Measurements from ENCODE around the gene ALK. TPM values are rescaled to one million over a fixed set of nuclear protein-coding genes. Genes with fewer than 3 reads are reported as not detected.

Gene ALK
- total and polyA plus RNA-seq, 12 donors: 0.09 to 1.8 (median 0.53) TPM; not detected in 1

DNA sequence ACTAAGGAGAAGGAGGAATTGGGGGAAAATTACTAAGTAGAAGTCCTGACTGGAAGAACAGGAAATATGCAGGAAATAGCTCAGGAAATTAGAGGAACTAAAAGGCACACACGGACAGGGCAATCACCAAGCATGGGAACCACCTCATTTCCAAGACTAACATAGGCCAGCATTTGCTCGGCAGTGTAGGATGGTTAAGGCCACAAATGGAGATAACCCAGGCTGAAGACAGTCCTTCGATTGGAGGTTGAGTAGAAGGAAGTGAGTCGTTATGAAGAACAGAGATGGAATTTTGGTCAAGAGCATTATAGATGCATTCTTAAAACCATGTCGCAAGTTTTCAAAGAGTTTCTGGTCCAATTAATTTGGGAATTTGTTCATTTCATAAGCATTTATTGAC, 401.4 kb downstream of the ALK start:
- Histone ChIP-seq H3K9me3 (replicated peaks in 1 of 3) (no peaks in the 10 kb centered on the region), H3K36me3 (replicated peaks in 1 of 2) (no peaks in the 10 kb centered on the region), H3K27ac (no peak overlapping the region), H3K4me1 (replicated peaks in 1 of 2) (peaks cover 0 to 4% of the 10 kb centered on the region in 2 donors), H3K27me3 (no peaks in the 10 kb centered on the region), H3K4me3 (no peak overlapping the region)
- 78 to 83% (median 81%) methylated on average over 5 of the region's 5 CpGs for WGBS, 4 donors
- intact Hi-C loops (cut with DNase I): no loop called here
- no peak for TF ChIP-seq POLR2A (IDR thresholded peaks at IDR 0.05)
- TF ChIP-seq, protein P1, sequence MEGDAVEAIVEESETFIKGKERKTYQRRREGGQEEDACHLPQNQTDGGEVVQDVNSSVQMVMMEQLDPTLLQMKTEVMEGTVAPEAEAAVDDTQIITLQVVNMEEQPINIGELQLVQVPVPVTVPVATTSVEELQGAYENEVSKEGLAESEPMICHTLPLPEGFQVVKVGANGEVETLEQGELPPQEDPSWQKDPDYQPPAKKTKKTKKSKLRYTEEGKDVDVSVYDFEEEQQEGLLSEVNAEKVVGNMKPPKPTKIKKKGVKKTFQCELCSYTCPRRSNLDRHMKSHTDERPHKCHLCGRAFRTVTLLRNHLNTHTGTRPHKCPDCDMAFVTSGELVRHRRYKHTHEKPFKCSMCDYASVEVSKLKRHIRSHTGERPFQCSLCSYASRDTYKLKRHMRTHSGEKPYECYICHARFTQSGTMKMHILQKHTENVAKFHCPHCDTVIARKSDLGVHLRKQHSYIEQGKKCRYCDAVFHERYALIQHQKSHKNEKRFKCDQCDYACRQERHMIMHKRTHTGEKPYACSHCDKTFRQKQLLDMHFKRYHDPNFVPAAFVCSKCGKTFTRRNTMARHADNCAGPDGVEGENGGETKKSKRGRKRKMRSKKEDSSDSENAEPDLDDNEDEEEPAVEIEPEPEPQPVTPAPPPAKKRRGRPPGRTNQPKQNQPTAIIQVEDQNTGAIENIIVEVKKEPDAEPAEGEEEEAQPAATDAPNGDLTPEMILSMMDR (IDR thresholded peaks at IDR 0.05): no peak
- no peak for DNase-seq

DNA sequence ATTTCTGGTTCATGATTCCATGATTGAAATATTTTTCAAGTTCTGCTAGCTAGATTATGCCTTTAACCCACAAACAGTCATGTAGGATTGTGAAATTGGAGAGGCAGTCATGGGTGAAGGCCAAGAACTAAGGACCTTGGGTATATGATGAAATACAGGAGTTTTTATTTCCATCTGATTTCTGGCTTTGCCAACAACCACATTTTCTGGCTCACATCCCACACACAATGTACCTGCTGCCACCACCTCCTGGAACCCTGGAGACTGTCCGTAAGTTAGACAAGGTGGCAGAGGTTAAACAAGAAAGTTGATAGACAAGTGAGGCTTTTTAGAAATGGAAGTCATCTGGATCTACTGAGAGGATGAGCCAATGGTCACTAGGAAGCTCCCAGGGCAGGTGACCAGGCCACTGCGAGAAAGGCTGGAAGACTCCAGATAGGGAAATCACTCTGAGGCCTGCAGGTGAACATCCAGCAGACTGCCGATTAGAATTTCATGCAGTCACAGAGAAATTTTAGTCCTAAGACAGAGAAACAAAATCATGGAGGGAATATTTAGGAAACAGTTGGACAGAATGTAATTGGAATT, 402.0 kb downstream of the ALK start:
- Histone ChIP-seq H3K9me3 (replicated peaks in 1 of 3) (no peaks in the 10 kb centered on the region), H3K27me3 (no peaks in the 10 kb centered on the region), H3K4me3 (no peak overlapping the region), H3K36me3 (replicated peaks in 1 of 2) (no peaks in the 10 kb centered on the region), H3K27ac (no peak overlapping the region), H3K4me1 (replicated peaks in 1 of 2) (peaks cover 0 to 4% of the 10 kb centered on the region in 2 donors)
- 80 to 96% (median 86%) methylated on average over 3 of the region's 3 CpGs for WGBS, 4 donors
- no peak for TF ChIP-seq POLR2A (IDR thresholded peaks at IDR 0.05)
- TF ChIP-seq, protein P1 (IDR thresholded peaks at IDR 0.05): no peak
- intact Hi-C loops (cut with DNase I): no loop called here
- peak in 4 of 7 donors; percentile 34 to 52 (median 42) for DNase-seq

DNA sequence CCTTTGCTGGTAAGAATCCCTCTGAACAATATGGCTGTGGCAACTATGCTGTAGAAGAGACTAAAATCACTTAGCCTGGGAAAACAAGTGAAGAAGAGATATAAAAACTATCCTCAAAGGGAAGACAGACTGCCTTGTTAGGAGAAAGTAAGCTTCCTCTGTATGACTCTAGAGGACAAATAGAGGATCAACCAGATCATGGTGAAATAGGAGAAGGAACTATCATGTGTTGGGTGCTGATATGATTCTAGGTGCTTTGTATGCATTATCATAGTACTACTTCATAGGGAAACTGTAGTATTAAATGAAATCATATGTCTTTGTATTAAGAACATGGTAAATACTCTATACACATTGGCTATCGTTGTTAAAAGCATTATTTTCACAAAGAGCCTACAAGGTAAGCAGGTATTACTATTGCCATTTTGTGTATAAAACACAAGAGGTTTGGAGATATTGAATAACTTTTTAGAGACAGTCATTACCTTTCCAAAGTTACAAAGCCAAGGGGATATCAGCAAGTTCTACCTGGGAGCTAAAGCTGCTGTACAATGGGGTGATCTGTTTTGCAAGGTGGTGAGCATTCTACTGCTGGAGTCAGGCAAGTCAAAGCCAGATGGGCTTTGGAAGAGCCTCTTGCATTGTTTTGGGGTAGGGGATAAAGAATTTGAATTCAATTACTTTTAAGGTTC, 402.6 kb downstream of the ALK start:
- WGBS, 4 donors: 81 to 100% (median 88%) methylated on average over 1 of the region's 1 CpG
- H3K27me3 ChIP-seq: no peaks in the 10 kb centered on the region
- H3K36me3 ChIP-seq (replicated peaks in 1 of 2): no peaks in the 10 kb centered on the region
- DNase-seq: no peak
- H3K4me1 ChIP-seq (replicated peaks in 1 of 2): peaks cover 0 to 4% of the 10 kb centered on the region in 2 donors
- no peaks in the 10 kb centered on the region for H3K9me3 ChIP-seq (replicated peaks in 1 of 3)
- H3K27ac ChIP-seq: no peak overlapping the region
- intact Hi-C loops (cut with DNase I): no loop called here
- no peak overlapping the region for H3K4me3 ChIP-seq
- TF ChIP-seq, protein P1 (IDR thresholded peaks at IDR 0.05): no peak
- no peak for TF ChIP-seq POLR2A (IDR thresholded peaks at IDR 0.05)

DNA sequence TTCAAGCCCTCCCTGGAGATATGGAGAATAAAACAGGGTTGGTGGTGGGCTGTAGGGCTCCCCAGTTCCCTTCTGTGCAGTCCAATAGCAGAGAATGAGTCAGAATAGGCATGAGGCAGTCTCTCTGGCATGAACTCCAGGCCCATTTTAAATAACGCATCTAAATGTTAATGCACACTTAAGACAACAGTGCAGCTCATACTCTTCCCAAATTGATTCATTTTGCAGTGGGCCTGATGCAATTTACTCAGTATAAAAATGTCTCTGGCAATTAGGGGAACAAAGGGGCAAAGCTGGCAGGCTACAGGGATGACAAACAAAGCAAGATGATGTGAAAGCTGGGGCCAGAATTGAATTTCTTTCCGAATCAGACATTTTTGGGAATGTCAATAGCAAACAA, 403.4 kb downstream of the ALK start:
- Histone ChIP-seq H3K36me3 (replicated peaks in 1 of 2) (no peaks in the 10 kb centered on the region), H3K9me3 (replicated peaks in 1 of 3) (no peaks in the 10 kb centered on the region), H3K27me3 (no peaks in the 10 kb centered on the region), H3K4me3 (no peak overlapping the region), H3K4me1 (replicated peaks in 1 of 2) (peaks cover 0 to 4% of the 10 kb centered on the region in 2 donors), H3K27ac (no peak overlapping the region)
- DNase-seq: no peak
- intact Hi-C loops (cut with DNase I): no loop called here
- WGBS, 4 donors: 80 to 93% (median 88%) methylated on average over 2 of the region's 2 CpGs
- TF ChIP-seq, protein P1 (IDR thresholded peaks at IDR 0.05): no peak
- no peak for TF ChIP-seq POLR2A (IDR thresholded peaks at IDR 0.05)
